ENCODE results near the gene AOAH.

AOAH gene

DNA sequence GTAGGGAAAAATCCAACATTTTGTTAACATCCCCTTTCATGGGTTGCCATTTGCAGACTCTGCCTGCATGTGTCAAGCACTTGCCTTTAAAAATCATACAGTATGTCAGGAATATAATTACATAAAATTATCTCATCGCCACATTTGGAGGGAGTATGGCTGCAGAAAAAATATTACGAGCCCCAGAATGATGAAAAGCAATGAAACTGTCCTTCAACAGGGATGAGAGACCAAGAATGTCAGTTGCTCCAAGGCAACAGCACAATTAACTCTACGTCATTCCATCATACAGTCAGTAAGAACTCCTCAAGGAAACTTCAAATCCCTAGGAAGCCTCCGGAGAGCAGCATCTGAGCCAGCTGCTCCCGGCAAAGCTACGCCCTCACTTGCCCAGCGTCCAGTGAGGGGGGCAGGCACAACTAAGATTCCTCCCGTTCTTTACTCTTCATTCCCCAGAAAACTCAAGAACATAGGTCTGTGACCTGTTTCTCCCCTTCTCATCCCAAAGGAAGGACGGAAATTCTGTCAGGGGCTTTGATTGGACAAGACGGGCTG lies 201.8 kb downstream of the AOAH start:
- Histone ChIP-seq H3K9me3 (ENCODE audit: control insufficient read depth, low read length) (no peaks in the 10 kb centered on the region), H3K4me1 (ENCODE audit: control insufficient read depth, insufficient read depth, low read length, poor library complexity, severe bottlenecking) (no peaks in the 10 kb centered on the region), H3K4me3 (ENCODE audit: insufficient read depth, low read depth, low read length, poor library complexity, severe bottlenecking) (no peak overlapping the region), H3K27ac (ENCODE audit: insufficient read depth, low read length, poor library complexity, severe bottlenecking) (no peak overlapping the region), H3K36me3 (ENCODE audit: control insufficient read depth, insufficient read depth, low read length) (no peaks in the 10 kb centered on the region), H3K27me3 (replicated peaks; ENCODE audit: control insufficient read depth, insufficient read depth, low read length, poor library complexity, severe bottlenecking) (no peaks in the 10 kb centered on the region)
- DNase-seq: no peak

DNA sequence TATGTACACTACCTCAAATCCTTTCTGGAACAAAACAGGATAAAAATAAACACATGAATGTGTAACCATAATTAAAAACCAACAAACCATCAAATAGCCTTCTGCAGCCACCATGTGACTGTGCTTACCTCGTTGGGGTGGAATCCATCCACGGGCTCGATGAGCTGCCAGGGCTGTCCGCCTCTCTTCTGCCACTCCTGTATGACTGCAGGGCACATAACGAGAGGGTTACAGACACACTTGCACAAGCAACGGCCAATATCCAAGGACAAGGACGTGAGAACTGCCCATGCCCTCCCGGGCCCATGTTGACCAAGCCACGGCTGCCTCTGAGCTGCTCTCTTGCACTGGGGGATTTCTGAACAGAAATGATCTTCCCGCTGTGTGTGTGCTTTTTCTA lies 202.4 kb downstream of the AOAH start:
- no peak for DNase-seq
- Histone ChIP-seq H3K4me1 (ENCODE audit: control insufficient read depth, insufficient read depth, low read length, poor library complexity, severe bottlenecking) (no peaks in the 10 kb centered on the region), H3K9me3 (ENCODE audit: control insufficient read depth, low read length) (no peaks in the 10 kb centered on the region), H3K36me3 (ENCODE audit: control insufficient read depth, insufficient read depth, low read length) (no peaks in the 10 kb centered on the region), H3K27ac (ENCODE audit: insufficient read depth, low read length, poor library complexity, severe bottlenecking) (no peak overlapping the region), H3K4me3 (ENCODE audit: insufficient read depth, low read depth, low read length, poor library complexity, severe bottlenecking) (no peak overlapping the region), H3K27me3 (replicated peaks; ENCODE audit: control insufficient read depth, insufficient read depth, low read length, poor library complexity, severe bottlenecking) (no peaks in the 10 kb centered on the region)

DNA sequence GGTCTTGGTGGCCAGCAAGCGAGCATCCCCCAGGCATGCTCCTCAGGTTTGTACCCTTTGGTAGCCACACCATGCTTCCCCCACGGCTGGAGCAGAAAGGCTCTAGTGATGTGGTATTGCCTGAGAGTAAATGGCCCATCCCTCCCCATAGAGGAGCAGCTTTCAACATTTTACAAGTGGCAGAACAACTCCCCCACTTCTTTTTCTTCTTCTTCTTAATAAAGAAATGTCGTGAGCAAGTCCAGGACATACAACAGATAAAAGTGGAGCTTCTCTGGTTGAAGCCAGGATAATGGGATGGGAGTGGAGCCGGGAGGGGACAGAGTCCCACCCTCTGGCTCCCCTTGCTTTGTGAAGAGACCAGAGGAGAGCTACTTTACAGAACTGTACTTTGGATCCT lies 203.2 kb downstream of the AOAH start:
- no peaks in the 10 kb centered on the region for H3K36me3 ChIP-seq (ENCODE audit: control insufficient read depth, insufficient read depth, low read length)
- H3K4me1 ChIP-seq (ENCODE audit: control insufficient read depth, insufficient read depth, low read length, poor library complexity, severe bottlenecking): no peaks in the 10 kb centered on the region
- H3K4me3 ChIP-seq (ENCODE audit: insufficient read depth, low read depth, low read length, poor library complexity, severe bottlenecking): no peak overlapping the region
- no peaks in the 10 kb centered on the region for H3K27me3 ChIP-seq (replicated peaks; ENCODE audit: control insufficient read depth, insufficient read depth, low read length, poor library complexity, severe bottlenecking)
- H3K9me3 ChIP-seq (ENCODE audit: control insufficient read depth, low read length): no peaks in the 10 kb centered on the region
- no peak for DNase-seq
- no peak overlapping the region for H3K27ac ChIP-seq (ENCODE audit: insufficient read depth, low read length, poor library complexity, severe bottlenecking)

DNA sequence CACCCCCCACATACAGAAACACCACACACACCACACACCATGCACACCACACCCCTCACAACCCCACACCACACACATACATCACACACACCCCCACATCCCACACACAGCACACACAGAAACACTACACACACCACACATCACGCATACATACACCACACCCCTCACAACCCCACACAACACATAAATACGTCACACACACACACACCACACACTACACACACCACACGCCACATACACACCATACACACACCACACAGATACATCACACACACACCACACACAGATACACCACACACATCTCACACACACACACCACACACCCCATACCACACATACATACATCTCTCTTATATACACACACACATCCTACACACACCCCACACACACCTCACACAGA lies 208.4 kb downstream of the AOAH start:
- H3K36me3 ChIP-seq (ENCODE audit: control insufficient read depth, insufficient read depth, low read length): no peaks in the 10 kb centered on the region
- no peaks in the 10 kb centered on the region for H3K4me1 ChIP-seq (ENCODE audit: control insufficient read depth, insufficient read depth, low read length, poor library complexity, severe bottlenecking)
- DNase-seq: no peak
- no peaks in the 10 kb centered on the region for H3K27me3 ChIP-seq (replicated peaks; ENCODE audit: control insufficient read depth, insufficient read depth, low read length, poor library complexity, severe bottlenecking)
- H3K27ac ChIP-seq (ENCODE audit: insufficient read depth, low read length, poor library complexity, severe bottlenecking): no peak overlapping the region
- no peak overlapping the region for H3K4me3 ChIP-seq (ENCODE audit: insufficient read depth, low read depth, low read length, poor library complexity, severe bottlenecking)
- no peaks in the 10 kb centered on the region for H3K9me3 ChIP-seq (ENCODE audit: control insufficient read depth, low read length)

DNA sequence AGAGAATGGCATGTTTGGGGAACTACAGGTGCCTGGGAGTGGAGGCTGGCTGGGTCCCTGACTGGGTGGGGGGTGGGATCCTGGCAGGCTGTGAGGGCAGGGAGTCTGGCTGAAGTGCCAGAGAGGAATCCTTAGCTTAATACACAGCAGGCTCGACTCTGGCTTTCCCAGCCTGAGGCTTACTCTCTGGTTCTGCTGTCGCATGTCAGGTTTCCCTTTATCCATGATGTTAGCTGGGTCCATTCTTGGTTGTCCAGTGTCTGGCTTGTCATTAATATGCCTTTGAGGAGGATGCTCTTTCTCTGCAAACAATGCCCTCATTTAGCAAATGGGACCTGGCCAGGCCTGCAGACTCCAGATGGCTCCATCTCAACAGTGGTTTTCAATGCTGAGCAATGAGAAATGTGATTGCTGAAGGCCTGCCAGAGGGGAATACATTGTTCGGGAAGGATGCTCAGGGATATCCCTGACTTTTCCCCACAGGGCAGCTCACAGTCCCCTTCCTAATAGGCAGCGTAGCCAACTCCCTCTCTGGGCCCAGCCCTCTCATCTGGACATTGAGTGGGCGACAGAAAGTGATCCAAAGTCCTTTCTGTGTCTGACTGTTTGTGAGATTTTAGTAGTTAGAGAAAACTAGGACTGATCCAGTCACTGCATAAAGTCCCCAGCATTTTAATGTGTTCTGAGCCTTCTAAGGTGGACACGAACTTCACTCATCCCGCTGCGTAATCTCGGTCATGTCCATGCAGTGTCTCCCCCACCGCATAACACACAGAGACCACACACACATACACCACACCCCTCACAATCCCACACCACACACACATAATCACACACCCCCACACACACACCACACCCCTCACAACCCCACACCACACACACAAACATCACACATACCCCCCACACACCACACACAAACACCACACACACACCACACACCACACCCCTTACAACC lies 209.7 kb downstream of the AOAH start:
- DNase-seq: no peak
- Histone ChIP-seq H3K27me3 (replicated peaks; ENCODE audit: control insufficient read depth, insufficient read depth, low read length, poor library complexity, severe bottlenecking) (no peaks in the 10 kb centered on the region), H3K36me3 (ENCODE audit: control insufficient read depth, insufficient read depth, low read length) (no peaks in the 10 kb centered on the region), H3K27ac (ENCODE audit: insufficient read depth, low read length, poor library complexity, severe bottlenecking) (no peak overlapping the region), H3K4me3 (ENCODE audit: insufficient read depth, low read depth, low read length, poor library complexity, severe bottlenecking) (no peak overlapping the region), H3K9me3 (ENCODE audit: control insufficient read depth, low read length) (no peaks in the 10 kb centered on the region), H3K4me1 (ENCODE audit: control insufficient read depth, insufficient read depth, low read length, poor library complexity, severe bottlenecking) (no peaks in the 10 kb centered on the region)

DNA sequence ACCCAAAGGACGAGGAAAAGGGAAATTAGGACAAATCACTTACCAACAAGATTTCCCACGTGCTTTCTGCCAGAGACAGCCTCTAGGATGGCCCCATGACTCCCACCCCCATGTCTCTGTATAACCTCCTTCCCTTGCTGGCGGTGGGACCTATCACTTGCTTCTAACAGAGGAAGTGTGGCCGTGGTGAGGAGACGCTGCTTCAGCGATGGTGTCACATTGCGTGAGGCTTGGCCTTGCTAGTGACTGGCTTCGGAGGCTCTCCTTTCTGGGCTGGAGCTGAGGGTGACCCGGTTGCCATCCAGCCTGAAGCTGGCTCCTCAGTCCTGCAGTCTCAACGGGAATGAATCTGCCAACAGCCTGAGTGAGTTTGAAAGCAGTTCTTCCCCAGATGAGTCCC lies 210.9 kb downstream of the AOAH start:
- no peaks in the 10 kb centered on the region for H3K36me3 ChIP-seq (ENCODE audit: control insufficient read depth, insufficient read depth, low read length)
- no peak overlapping the region for H3K4me3 ChIP-seq (ENCODE audit: insufficient read depth, low read depth, low read length, poor library complexity, severe bottlenecking)
- no peaks in the 10 kb centered on the region for H3K27me3 ChIP-seq (replicated peaks; ENCODE audit: control insufficient read depth, insufficient read depth, low read length, poor library complexity, severe bottlenecking)
- H3K4me1 ChIP-seq (ENCODE audit: control insufficient read depth, insufficient read depth, low read length, poor library complexity, severe bottlenecking): no peaks in the 10 kb centered on the region
- no peak for DNase-seq
- H3K9me3 ChIP-seq (ENCODE audit: control insufficient read depth, low read length): no peaks in the 10 kb centered on the region
- no peak overlapping the region for H3K27ac ChIP-seq (ENCODE audit: insufficient read depth, low read length, poor library complexity, severe bottlenecking)

DNA sequence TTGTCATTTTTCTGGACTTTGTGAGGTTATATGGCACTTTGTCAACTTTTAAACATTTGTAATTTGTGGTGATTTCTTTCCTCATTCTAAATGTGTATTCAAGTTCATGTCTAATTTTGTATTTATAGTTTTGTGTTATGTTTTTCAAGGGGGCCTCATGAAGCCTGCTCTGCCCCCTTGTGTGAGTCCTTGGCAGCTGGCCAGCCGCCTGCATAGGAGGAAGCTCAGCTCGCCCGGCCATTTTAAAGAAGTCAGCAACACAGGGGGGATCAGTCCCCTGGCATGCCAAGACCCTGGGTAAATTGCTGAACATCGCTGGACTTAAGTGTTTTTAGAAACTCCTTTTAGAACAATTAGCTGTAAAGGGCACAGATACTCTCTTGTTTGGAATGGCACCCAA lies 211.7 kb downstream of the AOAH start:
- Histone ChIP-seq H3K36me3 (ENCODE audit: control insufficient read depth, insufficient read depth, low read length) (no peaks in the 10 kb centered on the region), H3K4me1 (ENCODE audit: control insufficient read depth, insufficient read depth, low read length, poor library complexity, severe bottlenecking) (no peaks in the 10 kb centered on the region), H3K9me3 (ENCODE audit: control insufficient read depth, low read length) (no peaks in the 10 kb centered on the region), H3K4me3 (ENCODE audit: insufficient read depth, low read depth, low read length, poor library complexity, severe bottlenecking) (no peak overlapping the region), H3K27ac (ENCODE audit: insufficient read depth, low read length, poor library complexity, severe bottlenecking) (no peak overlapping the region), H3K27me3 (replicated peaks; ENCODE audit: control insufficient read depth, insufficient read depth, low read length, poor library complexity, severe bottlenecking) (no peaks in the 10 kb centered on the region)
- DNase-seq: no peak

DNA sequence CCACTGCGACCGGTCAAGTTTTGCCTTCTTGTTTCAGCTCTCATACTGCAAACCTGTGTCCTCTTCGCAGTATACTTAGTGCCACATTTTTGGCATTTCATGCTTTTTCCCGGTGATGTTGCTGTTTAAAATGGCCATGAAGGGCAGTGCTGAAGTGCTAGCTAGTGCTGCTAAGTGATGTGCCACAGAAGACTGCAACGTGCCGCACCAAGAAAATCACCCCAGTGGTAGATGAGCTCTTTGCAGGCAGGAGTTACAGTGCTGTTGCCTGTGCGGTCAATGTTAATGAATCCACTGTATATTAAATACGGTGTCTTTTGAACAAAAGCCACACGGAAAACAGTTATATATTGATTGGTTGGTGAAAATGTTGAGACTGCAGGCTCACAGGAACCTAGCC lies 214.3 kb downstream of the AOAH start:
- DNase-seq: no peak
- no peaks in the 10 kb centered on the region for H3K36me3 ChIP-seq (ENCODE audit: control insufficient read depth, insufficient read depth, low read length)
- H3K9me3 ChIP-seq (ENCODE audit: control insufficient read depth, low read length): no peaks in the 10 kb centered on the region
- no peaks in the 10 kb centered on the region for H3K4me1 ChIP-seq (ENCODE audit: control insufficient read depth, insufficient read depth, low read length, poor library complexity, severe bottlenecking)
- no peak overlapping the region for H3K27ac ChIP-seq (ENCODE audit: insufficient read depth, low read length, poor library complexity, severe bottlenecking)
- H3K4me3 ChIP-seq (ENCODE audit: insufficient read depth, low read depth, low read length, poor library complexity, severe bottlenecking): no peak overlapping the region
- no peaks in the 10 kb centered on the region for H3K27me3 ChIP-seq (replicated peaks; ENCODE audit: control insufficient read depth, insufficient read depth, low read length, poor library complexity, severe bottlenecking)

DNA sequence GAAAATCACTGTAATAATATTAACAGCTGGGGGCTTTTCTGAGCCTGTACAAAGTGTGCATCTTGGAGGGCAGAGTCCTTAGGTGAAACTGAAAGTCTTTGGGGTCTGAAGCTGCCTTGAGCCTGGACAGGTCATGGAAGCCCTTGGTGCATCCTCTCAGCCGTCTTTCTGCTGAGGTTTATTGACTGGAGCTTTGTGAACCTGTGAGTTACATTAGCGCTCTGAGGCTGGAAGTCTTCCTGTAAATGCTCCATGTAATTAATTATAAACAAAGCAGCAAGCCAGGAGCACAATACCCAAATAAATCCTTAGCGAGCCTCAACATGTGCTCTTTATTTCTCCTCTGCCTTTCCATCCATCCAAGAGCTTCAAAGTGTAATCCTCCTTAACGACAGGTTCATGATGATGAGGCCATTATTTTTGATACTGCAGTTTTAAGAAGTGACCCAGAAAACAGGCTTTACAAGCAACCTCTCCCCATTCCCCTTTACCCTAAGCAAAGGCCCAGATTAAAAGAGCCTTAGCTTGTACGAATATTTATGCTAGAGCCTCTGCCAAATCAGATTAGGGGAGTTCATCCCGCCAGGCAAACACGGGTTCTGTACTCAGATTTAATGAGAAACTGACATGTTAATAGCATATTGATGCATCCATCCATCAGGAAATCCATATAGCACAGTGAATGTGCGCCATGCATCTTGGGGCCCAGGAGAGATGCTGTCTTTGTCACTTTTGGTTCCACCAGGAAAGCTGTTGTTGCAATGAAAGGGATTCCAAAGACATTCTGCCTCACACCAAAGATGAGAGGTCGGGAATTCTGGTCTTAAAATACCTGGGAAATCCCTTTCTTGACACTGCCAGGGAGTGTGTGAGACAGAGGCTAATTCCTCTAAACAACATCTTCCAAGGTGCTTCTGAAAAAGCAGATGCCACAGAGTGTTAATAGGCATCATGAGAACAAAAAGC lies 216.5 kb downstream of the AOAH start:
- Histone ChIP-seq H3K9me3 (ENCODE audit: control insufficient read depth, low read length) (no peaks in the 10 kb centered on the region), H3K36me3 (ENCODE audit: control insufficient read depth, insufficient read depth, low read length) (no peaks in the 10 kb centered on the region), H3K27ac (ENCODE audit: insufficient read depth, low read length, poor library complexity, severe bottlenecking) (no peak overlapping the region), H3K27me3 (replicated peaks; ENCODE audit: control insufficient read depth, insufficient read depth, low read length, poor library complexity, severe bottlenecking) (no peaks in the 10 kb centered on the region), H3K4me3 (ENCODE audit: insufficient read depth, low read depth, low read length, poor library complexity, severe bottlenecking) (no peak overlapping the region), H3K4me1 (ENCODE audit: control insufficient read depth, insufficient read depth, low read length, poor library complexity, severe bottlenecking) (no peaks in the 10 kb centered on the region)
- DNase-seq: no peak

Measured in effector memory CD4-positive, alpha-beta T cell (primary cell).